GM12891 (cell line): ENCODE results near the gene PCDHB1.

Experiments used
- POLR2A ChIP-seq: IDR thresholded peaks from 2 replicates; pipeline ENCODE4 v1.6.1; 2011; ENCODE audit warnings: low read depth, low read length, control low read depth
- POLR2AphosphoS5 ChIP-seq: IDR thresholded peaks from 2 replicates; pipeline ENCODE4 v1.6.1; 2011; ENCODE audit warnings: low read depth, low read length, control low read depth
- POU2F2 ChIP-seq: IDR thresholded peaks from 2 replicates; pipeline ENCODE4 v1.6.1; 2011; ENCODE audit warnings: low read depth, mild to moderate bottlenecking, control low read depth, low read length, moderate library complexity
- TAF1 ChIP-seq: IDR thresholded peaks from 2 replicates; pipeline ENCODE4 v1.6.1; 2011; ENCODE audit warnings: low read depth, low read length, control low read depth

DNA sequence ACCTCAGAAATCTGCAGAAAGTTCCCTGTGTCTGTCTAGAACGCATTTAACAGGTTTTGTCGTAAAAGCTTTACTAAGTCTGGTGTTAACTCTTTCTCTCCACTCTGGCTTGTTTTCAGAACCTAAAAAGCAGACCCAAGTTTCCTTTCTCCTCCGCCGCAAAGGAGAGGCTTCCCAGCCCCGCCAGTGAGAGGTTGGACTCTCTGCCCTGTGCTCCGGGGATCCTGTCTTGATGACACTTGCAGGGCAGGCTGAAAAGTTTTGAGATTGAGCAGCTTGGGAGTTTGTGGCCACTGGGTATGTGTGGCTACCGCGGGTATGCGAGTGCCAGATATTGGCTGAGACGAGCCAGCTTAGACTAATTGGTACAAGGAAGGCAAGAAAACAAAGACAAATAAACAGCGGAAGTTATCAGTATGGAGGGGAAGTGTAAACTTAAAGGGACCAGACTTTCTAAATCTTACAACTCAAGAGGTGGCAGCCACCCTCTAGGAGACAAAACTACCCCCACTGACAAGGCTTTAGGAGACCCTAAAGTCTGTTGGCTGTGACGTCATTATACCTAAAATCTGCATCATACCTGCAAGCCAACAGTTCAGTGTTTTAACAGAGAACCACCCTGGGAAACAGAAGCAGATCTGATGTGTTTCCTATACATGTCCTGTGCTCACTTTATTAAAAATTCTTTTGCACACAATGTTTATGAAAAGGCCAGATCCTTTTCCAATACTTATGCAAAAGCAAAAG is 41.0 kb upstream of the PCDHB1 start:
- no peak for TF ChIP-seq POLR2A
- no peak for TF ChIP-seq POLR2AphosphoS5
- no peak for TF ChIP-seq TAF1
- TF ChIP-seq POU2F2, result no peak
